ENCODE data around the gene ZNF146.
"Not testable (repeated sequence)": the region's sequence is repeated elsewhere in the genome, so short reads cannot be mapped to it uniquely, and the experiment has no call there.

The ZNF146 gene

GRCh38 chr19:36266375-36266961, 51.6 kb downstream of the ZNF146 start:
- ATAC-seq (replicated peaks; ENCODE audit: extremely low read depth, poor library complexity, severe bottlenecking) (no peak), DNase-seq (ENCODE audit: low spot score in 2 of 2) (no peak)
- Mint-ChIP-seq H3K9me3 (peaks cover 22% of the 10 kb centered on the region), H3K4me3 (no peak overlapping the region), H3K36me3 (ENCODE audit: insufficient read depth) (peaks cover 3% of the 10 kb centered on the region), H3K4me1 (no peaks in the 10 kb centered on the region), H3K27me3 (no peaks in the 10 kb centered on the region), H3K27ac (ENCODE audit: low read depth) (no peak overlapping the region)

- no peak for ATAC-seq (replicated peaks; ENCODE audit: extremely low read depth, poor library complexity, severe bottlenecking)
- peaks cover 3% of the 10 kb centered on the region for H3K36me3 Mint-ChIP-seq (ENCODE audit: insufficient read depth)
- no peaks in the 10 kb centered on the region for H3K27me3 Mint-ChIP-seq
- no peak overlapping the region for H3K4me3 Mint-ChIP-seq
- H3K27ac Mint-ChIP-seq (ENCODE audit: low read depth), result no peak overlapping the region
- no peak for DNase-seq (ENCODE audit: low spot score in 2 of 2)
- peaks cover 22% of the 10 kb centered on the region for H3K9me3 Mint-ChIP-seq
- H3K4me1 Mint-ChIP-seq, result no peaks in the 10 kb centered on the region
Measured at GRCh38 chr19:36267061-36267845, 52.3 kb downstream of the ZNF146 start.

GRCh38 chr19:36268081-36268480, 53.2 kb downstream of the ZNF146 start:
- not testable (repeated sequence) for H3K4me3 Mint-ChIP-seq; ATAC-seq (replicated peaks; ENCODE audit: extremely low read depth, poor library complexity, severe bottlenecking); DNase-seq (ENCODE audit: low spot score in 2 of 2); H3K4me1 Mint-ChIP-seq; H3K36me3 Mint-ChIP-seq (ENCODE audit: insufficient read depth); H3K27ac Mint-ChIP-seq (ENCODE audit: low read depth); H3K27me3 Mint-ChIP-seq
- H3K9me3 Mint-ChIP-seq, result peaks cover 21% of the 10 kb centered on the region

DNA sequence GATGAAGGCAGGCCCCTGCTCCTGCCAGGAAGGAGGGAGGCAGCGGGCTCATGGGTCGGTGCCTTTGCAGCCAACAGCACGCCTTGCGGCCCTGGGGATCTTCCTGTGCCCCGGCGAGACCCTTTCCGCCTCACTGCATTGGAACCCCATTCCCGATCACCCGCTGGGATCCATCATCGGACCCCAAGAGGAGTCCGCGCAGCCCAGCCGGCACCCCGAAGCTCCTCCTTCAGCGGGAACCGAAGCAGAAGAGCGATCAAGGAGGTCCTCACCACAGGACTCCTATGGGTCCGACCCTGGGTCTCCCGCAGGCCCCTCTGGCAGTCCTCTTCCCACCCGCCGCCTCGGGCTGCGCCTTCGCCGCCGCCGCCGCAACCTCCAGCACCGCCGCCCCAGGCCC, 53.7 kb downstream of the ZNF146 start:
- not testable (repeated sequence) for H3K4me3 Mint-ChIP-seq; H3K36me3 Mint-ChIP-seq (ENCODE audit: insufficient read depth); H3K4me1 Mint-ChIP-seq; H3K27ac Mint-ChIP-seq (ENCODE audit: low read depth); DNase-seq (ENCODE audit: low spot score in 2 of 2); ATAC-seq (replicated peaks; ENCODE audit: extremely low read depth, poor library complexity, severe bottlenecking); H3K27me3 Mint-ChIP-seq
- H3K9me3 Mint-ChIP-seq, result peaks cover 16% of the 10 kb centered on the region

- not testable (repeated sequence) for H3K27me3 Mint-ChIP-seq; H3K36me3 Mint-ChIP-seq (ENCODE audit: insufficient read depth); H3K4me1 Mint-ChIP-seq; ATAC-seq (replicated peaks; ENCODE audit: extremely low read depth, poor library complexity, severe bottlenecking); DNase-seq (ENCODE audit: low spot score in 2 of 2); H3K27ac Mint-ChIP-seq (ENCODE audit: low read depth); H3K4me3 Mint-ChIP-seq
- H3K9me3 Mint-ChIP-seq, result peaks cover 10% of the 10 kb centered on the region
Measured at GRCh38 chr19:36269295-36269694, 54.4 kb downstream of the ZNF146 start.

Measured in central memory CD8-positive, alpha-beta T cell (primary cell).